ENCODE data around the gene ATP9A. TPM values are rescaled to one million over a fixed set of nuclear protein-coding genes. Genes with fewer than 3 reads are reported as not detected.

Gene ATP9A
- total and polyA plus RNA-seq, 2 of the 8 experiments (the other 6 are each of a cell fraction or from before 2014, with no cell fraction given): 5.0 to 6.4 TPM

DNA sequence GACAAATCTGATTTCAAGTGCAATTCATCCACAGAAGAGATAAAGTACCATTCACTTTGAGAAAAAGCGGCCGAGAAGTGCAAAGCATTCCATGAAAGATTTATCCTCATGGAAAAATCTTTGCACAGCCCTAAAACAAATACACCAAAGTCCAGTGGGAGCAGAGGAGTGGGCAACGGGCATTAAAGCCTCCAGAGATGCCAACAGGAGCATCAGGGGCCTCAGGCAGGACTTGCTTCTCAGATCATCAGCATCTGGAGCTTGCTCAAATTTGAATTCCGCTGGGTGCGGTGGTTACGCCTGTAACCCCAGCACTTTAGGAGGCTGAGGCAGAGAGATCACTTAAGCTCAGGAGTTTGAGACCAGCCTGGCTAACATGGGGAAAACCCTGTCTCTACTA is 115.0 kb downstream of the ATP9A start:
- H2BK12ac ChIP-seq (ENCODE audit: low read depth, low read length): no peak overlapping the region
- no peak overlapping the region for H4K5ac ChIP-seq (ENCODE audit: insufficient read length, low read depth, low read length)
- no peak overlapping the region for H3K4ac ChIP-seq (replicated peaks; ENCODE audit: insufficient read length, low read depth, low read length)
- no peak overlapping the region for H3K4me3 ChIP-seq (ENCODE audit: extremely low read depth in 1 of 4, insufficient read depth in 2 of 4, low read depth in 3 of 4, low read length in 4 of 4)
- no peak overlapping the region for H2AFZ ChIP-seq (ENCODE audit: low read length)
- no peaks in the 10 kb centered on the region for H3K9me3 ChIP-seq (ENCODE audit: insufficient read depth in 2 of 2, low read depth in 1 of 2, low read length in 1 of 2)
- H2BK120ac ChIP-seq (replicated peaks; ENCODE audit: low read depth, low read length): no peak overlapping the region
- no peak overlapping the region for H4K8ac ChIP-seq (ENCODE audit: extremely low read depth, insufficient read depth, low read length)
- H3K79me1 ChIP-seq (ENCODE audit: low read depth, low read length): no peaks in the 10 kb centered on the region
- no peaks in the 10 kb centered on the region for H3K27me3 ChIP-seq (replicated peaks in 1 of 4; ENCODE audit: control insufficient read depth in 3 of 4, extremely low read depth in 1 of 4, insufficient read depth in 3 of 4, low read length in 3 of 4)
- H3K18ac ChIP-seq (ENCODE audit: extremely low read depth, low read length): no peak overlapping the region
- H2BK5ac ChIP-seq (ENCODE audit: low read depth, low read length): no peak overlapping the region
- 95% methylated on average over 6 of the region's 6 CpGs; no CpG with 5 or more reads in 1 of the 2 experiments for WGBS, 2 experiments (ENCODE audit: extremely low coverage in 1 of 2, insufficient coverage in 1 of 2, insufficient read length in 1 of 2, insufficient replicate concordance in 2 of 2, low coverage in 1 of 2, low lambda C conversion rate in 2 of 2, missing lambda C conversion rate in 1 of 2)
- 0 out of 8 replicates have a peak, but pooled peaks cover 0 to 3% (median 0%) of the 10 kb centered on the region in 4 experiments for H3K36me3 ChIP-seq (ENCODE audit: control insufficient read depth in 2 of 4, insufficient read depth in 4 of 4, low read length in 3 of 4)
- no peak overlapping the region for H3K14ac ChIP-seq (ENCODE audit: insufficient read length)
- no peak overlapping the region for H3K23ac ChIP-seq (ENCODE audit: insufficient read length)
- no peak overlapping the region for H2AK5ac ChIP-seq (ENCODE audit: low read depth, low read length)
- H3K4me1 ChIP-seq (replicated peaks in 1 of 4; ENCODE audit: control insufficient read depth in 3 of 4, insufficient read depth in 4 of 4, low read length in 3 of 4): no peaks in the 10 kb centered on the region
- H2BK15ac ChIP-seq (ENCODE audit: low read length): no peak overlapping the region
- no peak for FAIRE-seq
- POLR2A ChIA-PET (ENCODE audit: partially characterized antibody): no interaction called here
- no peaks in the 10 kb centered on the region for H3K79me2 ChIP-seq (ENCODE audit: control insufficient read depth in 1 of 2, insufficient read depth in 2 of 2, low read length in 2 of 2)
- no peak overlapping the region for H3K27ac ChIP-seq (ENCODE audit: low read depth, low read length)
- H4K20me1 ChIP-seq (replicated peaks in 1 of 2; ENCODE audit: control insufficient read depth in 1 of 2, insufficient read depth in 2 of 2, low read length in 2 of 2): no peaks in the 10 kb centered on the region
- CTCF ChIA-PET (ENCODE audit: partially characterized antibody): interaction anchor here (0.6 to 0.9 kb wide), 4 partner anchors 29 to 415 kb away, joined by 3 to 5 read pairs (median 3); no protein-coding TSS in a partner anchor
- no peak overlapping the region for H4K91ac ChIP-seq (replicated peaks; ENCODE audit: insufficient read length, low read length)
- no peak overlapping the region for H3K4me2 ChIP-seq (ENCODE audit: insufficient read depth in 1 of 2, low read depth in 2 of 2, low read length in 2 of 2)
- no peak overlapping the region for H3K56ac ChIP-seq (replicated peaks; ENCODE audit: insufficient read length, low read depth, low read length)
- no peak overlapping the region for H2BK20ac ChIP-seq (ENCODE audit: low read length)
- no peaks in the 10 kb centered on the region for H3K23me2 ChIP-seq (ENCODE audit: low read depth, low read length)
- no peak overlapping the region for H3K9ac ChIP-seq (replicated peaks in 1 of 4; ENCODE audit: extremely low read depth in 1 of 4, low read depth in 3 of 4, low read length in 3 of 4)
- DNase-seq (ENCODE audit: low read depth in 1 of 2, low spot score in 2 of 2): no peak
- no peak for TF ChIP-seq KDM5A (IDR thresholded peaks at IDR 0.05; ENCODE audit: low read length)
- TF ChIP-seq TEAD4 (IDR thresholded peaks at IDR 0.05; ENCODE audit: low read depth, low read length): no peak
- TF ChIP-seq TBP (IDR thresholded peaks at IDR 0.05; ENCODE audit: low read depth, low read length): no peak
- no peak for TF ChIP-seq KDM4A (IDR thresholded peaks at IDR 0.05; ENCODE audit: low read depth, low read length, severe bottlenecking)
- TF ChIP-seq RAD21 (IDR thresholded peaks at IDR 0.05 in 1 of 2, conservative IDR thresholded peaks at IDR 0.05 in 1 of 2; ENCODE audit: low read depth in 2 of 2, low read length in 2 of 2): no peak
- TF ChIP-seq TAF7 (optimal IDR thresholded peaks at IDR 0.05; ENCODE audit: borderline replicate concordance, low read depth, low read length): no peak
- TF ChIP-seq CHD2 (IDR thresholded peaks at IDR 0.05; ENCODE audit: low read length): no peak
- TF ChIP-seq BACH1 (IDR thresholded peaks at IDR 0.05; ENCODE audit: low read length): no peak
- no peak for TF ChIP-seq BCL11A (IDR thresholded peaks at IDR 0.05; ENCODE audit: low read depth in 2 of 2, low read length in 2 of 2)
- no peak for TF ChIP-seq RXRA (IDR thresholded peaks at IDR 0.05; ENCODE audit: insufficient read depth, low read depth, low read length)
- TF ChIP-seq JUN (IDR thresholded peaks at IDR 0.05; ENCODE audit: low read depth, low read length): no peak
- TF ChIP-seq, protein P1, sequence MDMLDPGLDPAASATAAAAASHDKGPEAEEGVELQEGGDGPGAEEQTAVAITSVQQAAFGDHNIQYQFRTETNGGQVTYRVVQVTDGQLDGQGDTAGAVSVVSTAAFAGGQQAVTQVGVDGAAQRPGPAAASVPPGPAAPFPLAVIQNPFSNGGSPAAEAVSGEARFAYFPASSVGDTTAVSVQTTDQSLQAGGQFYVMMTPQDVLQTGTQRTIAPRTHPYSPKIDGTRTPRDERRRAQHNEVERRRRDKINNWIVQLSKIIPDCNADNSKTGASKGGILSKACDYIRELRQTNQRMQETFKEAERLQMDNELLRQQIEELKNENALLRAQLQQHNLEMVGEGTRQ (IDR thresholded peaks at IDR 0.05; ENCODE audit: low read length): no peak

All from H1 (cell line).